Panc1 (cell line): ENCODE data around the gene DTNB.

Experiments used
- CTCF ChIP-seq: fragments of 450-650 bp; IDR thresholded peaks from 2 replicates; pipeline ENCODE4 v1.5.1; 2017; ENCODE audit warnings: mild to moderate bottlenecking
- POLR2AphosphoS5 ChIP-seq: IDR thresholded peaks from 2 replicates; pipeline ENCODE4 v1.6.1; 2012; ENCODE audit warnings: mild to moderate bottlenecking, low read depth, low read length, moderate library complexity
- REST ChIP-seq, 2 experiments: IDR thresholded peaks; 2 replicates each; pipeline ENCODE4 v1.6.1; 2011 to 2012; ENCODE audit warnings: low read depth in 2 of 2, control low read depth in 1 of 2, low read length in 1 of 2, mild to moderate bottlenecking in 1 of 2, moderate library complexity in 1 of 2; ENCODE audit not compliant: insufficient read depth in 1 of 2
- SIN3A ChIP-seq: IDR thresholded peaks from 2 replicates; pipeline ENCODE4 v1.6.1; 2012; ENCODE audit warnings: low read depth, mild to moderate bottlenecking, low read length, moderate library complexity, borderline replicate concordance; ENCODE audit not compliant: insufficient read depth
- TCF7L2 ChIP-seq: IDR thresholded peaks from 2 replicates; pipeline ENCODE4 v1.6.1; 2011; ENCODE audit warnings: mild to moderate bottlenecking, low read depth, low read length, inconsistent platforms

GRCh38 chr2:25674077-25674362 is 643 bp upstream of the DTNB start:
- TF ChIP-seq CTCF (no peak), TCF7L2 (no peak), POLR2AphosphoS5 (no peak), REST (IDR thresholded peaks at IDR 0.05; ENCODE audit: insufficient read depth in 1 of 2, low read depth in 2 of 2, low read length in 1 of 2) (no peak), SIN3A (no peak)
